KMS-11 (cell line): ENCODE results near the gene LHFPL2.
"Not testable (repeated sequence)": the region's sequence is repeated elsewhere in the genome, so short reads cannot be mapped to it uniquely, and the experiment has no call there.

Source experiments
- H2AFZ ChIP-seq: fragments of 200-600 bp; sonication (generic); 2 replicates; pipeline ENCODE4 v1.6.1; 2016; ENCODE audit warnings: antibody characterized with exemption, mixed run types, low read depth
- H3K27ac ChIP-seq: fragments of 200-600 bp; sonication (generic); 2 replicates; pipeline ENCODE4 v1.6.1; 2016; ENCODE audit warnings: mild to moderate bottlenecking, mixed run types
- H3K27me3 ChIP-seq: fragments of 200-600 bp; sonication (generic); 2 replicates; pipeline ENCODE4 v1.6.1; 2017; ENCODE audit warnings: mild to moderate bottlenecking, low read depth, mixed run types, moderate library complexity; ENCODE audit not compliant: insufficient read depth
- H3K36me3 ChIP-seq: fragments of 200-600 bp; sonication (generic); 2 replicates; pipeline ENCODE4 v1.6.1; 2017; ENCODE audit warnings: mild to moderate bottlenecking, mixed run types; ENCODE audit not compliant: insufficient read depth
- H3K4me1 ChIP-seq: fragments of 200-600 bp; sonication (generic); 2 replicates; pipeline ENCODE4 v1.6.1; 2016; ENCODE audit warnings: mild to moderate bottlenecking, low read depth, mixed run types; ENCODE audit not compliant: poor library complexity, severe bottlenecking
- H3K4me2 ChIP-seq: fragments of 200-600 bp; sonication (generic); 2 replicates; pipeline ENCODE4 v1.7.0; 2016; ENCODE audit warnings: mild to moderate bottlenecking, mixed run types
- H3K4me3 ChIP-seq: fragments of 200-600 bp; sonication (generic); IDR thresholded peaks from 2 replicates; pipeline ENCODE4 v1.6.1; 2017; ENCODE audit warnings: low read depth, low read length, mixed read lengths; ENCODE audit not compliant: insufficient read depth
- H3K79me2 ChIP-seq: fragments of 200-600 bp; sonication (generic); 2 replicates; pipeline ENCODE4 v1.6.1; 2016; ENCODE audit warnings: low read depth, mixed run types; ENCODE audit not compliant: insufficient read depth
- H3K9ac ChIP-seq: fragments of 200-600 bp; sonication (generic); 2 replicates; pipeline ENCODE4 v1.6.1; 2016; ENCODE audit warnings: mild to moderate bottlenecking, mixed run types
- H4K20me1 ChIP-seq: fragments of 200-600 bp; sonication (generic); 2 replicates; pipeline ENCODE4 v1.6.1; 2016; ENCODE audit warnings: mild to moderate bottlenecking, mixed run types; ENCODE audit not compliant: insufficient read depth
- TF ChIP-seq, protein P1 (sequence below): fragments of 200-600 bp; sonication (generic); conservative IDR thresholded peaks from 2 replicates; pipeline ENCODE4 v1.6.1; 2017; ENCODE audit warnings: low read depth, mild to moderate bottlenecking, antibody characterized with exemption, low read length, moderate library complexity, mixed read lengths

Gene LHFPL2

DNA sequence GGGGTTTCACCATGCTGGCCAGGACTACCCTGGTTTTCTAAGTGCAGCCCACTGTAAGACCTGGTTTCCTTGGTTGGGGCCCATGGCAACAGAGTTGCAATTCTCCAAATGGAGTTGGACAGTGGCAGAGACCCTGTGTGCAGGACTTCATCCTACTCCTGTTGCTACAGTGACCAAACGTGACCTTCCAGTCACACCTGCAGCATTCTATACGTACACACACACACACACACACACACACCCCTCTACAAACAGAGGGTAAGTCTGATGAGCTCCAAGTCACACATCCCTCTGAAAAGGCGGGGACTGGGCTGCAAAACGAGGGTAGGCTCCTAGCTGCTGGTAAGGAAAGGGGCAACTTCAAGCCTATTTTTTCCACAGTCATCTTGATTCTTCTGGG is 23.6 kb downstream of the LHFPL2 start:
- Histone ChIP-seq H3K4me2 (no peak overlapping the region), H3K27me3 (no peaks in the 10 kb centered on the region), H3K79me2 (no peaks in the 10 kb centered on the region), H3K9ac (no peak overlapping the region), H3K4me1 (peaks cover 12% of the 10 kb centered on the region), H4K20me1 (no peaks in the 10 kb centered on the region), H3K36me3 (no peaks in the 10 kb centered on the region; the same call in 1 of the 2 replicates), H3K4me3 (no peak overlapping the region), H2AFZ (no peak overlapping the region), H3K27ac (no peak overlapping the region)
- TF ChIP-seq, protein P1, sequence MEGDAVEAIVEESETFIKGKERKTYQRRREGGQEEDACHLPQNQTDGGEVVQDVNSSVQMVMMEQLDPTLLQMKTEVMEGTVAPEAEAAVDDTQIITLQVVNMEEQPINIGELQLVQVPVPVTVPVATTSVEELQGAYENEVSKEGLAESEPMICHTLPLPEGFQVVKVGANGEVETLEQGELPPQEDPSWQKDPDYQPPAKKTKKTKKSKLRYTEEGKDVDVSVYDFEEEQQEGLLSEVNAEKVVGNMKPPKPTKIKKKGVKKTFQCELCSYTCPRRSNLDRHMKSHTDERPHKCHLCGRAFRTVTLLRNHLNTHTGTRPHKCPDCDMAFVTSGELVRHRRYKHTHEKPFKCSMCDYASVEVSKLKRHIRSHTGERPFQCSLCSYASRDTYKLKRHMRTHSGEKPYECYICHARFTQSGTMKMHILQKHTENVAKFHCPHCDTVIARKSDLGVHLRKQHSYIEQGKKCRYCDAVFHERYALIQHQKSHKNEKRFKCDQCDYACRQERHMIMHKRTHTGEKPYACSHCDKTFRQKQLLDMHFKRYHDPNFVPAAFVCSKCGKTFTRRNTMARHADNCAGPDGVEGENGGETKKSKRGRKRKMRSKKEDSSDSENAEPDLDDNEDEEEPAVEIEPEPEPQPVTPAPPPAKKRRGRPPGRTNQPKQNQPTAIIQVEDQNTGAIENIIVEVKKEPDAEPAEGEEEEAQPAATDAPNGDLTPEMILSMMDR, result no peak

DNA sequence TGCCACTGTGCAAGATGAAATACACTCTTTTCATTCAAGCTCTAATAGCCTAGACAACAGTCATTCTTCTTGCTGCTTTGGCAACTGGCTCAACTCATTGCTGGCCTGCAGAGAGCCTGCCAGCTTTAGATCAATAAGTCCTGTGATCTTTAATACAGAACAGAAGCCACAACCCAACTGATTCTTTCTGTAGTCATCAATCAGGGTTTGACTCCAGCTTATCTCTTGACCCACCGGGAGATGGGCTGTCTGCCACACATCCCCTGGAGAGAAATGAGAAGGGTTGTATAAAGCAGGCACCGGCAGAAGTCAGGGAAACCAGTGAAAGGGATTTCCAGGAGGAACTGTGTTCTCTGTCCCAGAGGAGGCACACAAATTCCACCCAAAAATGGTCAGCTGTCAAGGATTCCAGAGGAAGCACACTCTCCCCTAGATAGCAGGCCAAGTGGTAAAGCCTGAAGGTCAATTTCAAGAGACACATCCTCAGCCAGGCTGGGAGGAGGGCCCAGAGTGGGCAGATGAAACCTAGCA is 24.5 kb downstream of the LHFPL2 start:
- no peaks in the 10 kb centered on the region for H4K20me1 ChIP-seq
- H3K9ac ChIP-seq, result no peak overlapping the region
- H3K4me2 ChIP-seq, result no peak overlapping the region
- no peak overlapping the region for H3K27ac ChIP-seq
- peaks cover 12% of the 10 kb centered on the region for H3K4me1 ChIP-seq
- no peaks in the 10 kb centered on the region for H3K27me3 ChIP-seq
- no peaks in the 10 kb centered on the region for H3K79me2 ChIP-seq
- no peak overlapping the region for H3K4me3 ChIP-seq
- no peaks in the 10 kb centered on the region; the same call in 1 of the 2 replicates for H3K36me3 ChIP-seq
- TF ChIP-seq, protein P1, result no peak
- H2AFZ ChIP-seq, result no peak overlapping the region

DNA sequence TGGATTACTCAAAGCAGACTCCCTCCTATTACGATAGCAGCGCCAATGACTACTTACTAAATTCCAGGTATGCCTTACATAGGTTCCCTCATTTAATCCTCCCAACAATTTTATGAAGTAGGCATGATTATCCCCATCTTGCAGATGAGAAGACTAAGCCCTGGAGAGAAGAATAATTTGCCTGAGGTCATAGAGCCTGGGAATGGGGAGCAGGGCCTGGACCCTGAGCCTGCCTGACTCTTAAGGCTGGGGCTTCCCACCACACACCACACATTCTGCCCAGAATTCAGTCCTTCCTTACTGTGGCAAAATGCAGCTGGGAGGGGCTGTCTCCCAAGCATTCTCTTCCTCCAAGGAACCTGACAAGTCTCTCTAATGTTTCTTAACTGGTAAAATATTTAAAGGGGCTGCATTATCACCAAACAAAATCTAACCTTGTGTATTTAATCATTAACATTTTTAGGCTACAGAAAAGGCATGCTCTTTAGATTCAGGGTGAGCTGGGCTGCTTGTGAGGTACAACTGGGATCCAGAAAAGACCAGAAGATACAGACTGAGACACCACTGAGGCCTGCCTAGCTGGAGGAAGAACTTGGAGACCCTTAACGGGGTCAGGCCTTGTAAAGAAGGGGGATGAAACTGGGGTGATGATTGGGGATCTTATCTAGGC is 26.1 kb downstream of the LHFPL2 start:
- H3K4me2 ChIP-seq, result no peak overlapping the region
- no peak overlapping the region for H3K9ac ChIP-seq
- H4K20me1 ChIP-seq, result no peaks in the 10 kb centered on the region
- no peaks in the 10 kb centered on the region for H3K27me3 ChIP-seq
- H3K4me1 ChIP-seq, result peaks cover 5% of the 10 kb centered on the region
- H3K27ac ChIP-seq, result no peak overlapping the region
- H3K4me3 ChIP-seq, result no peak overlapping the region
- no peaks in the 10 kb centered on the region; the same call in 1 of the 2 replicates for H3K36me3 ChIP-seq
- no peaks in the 10 kb centered on the region for H3K79me2 ChIP-seq
- H2AFZ ChIP-seq, result no peak overlapping the region
- TF ChIP-seq, protein P1, result no peak

DNA sequence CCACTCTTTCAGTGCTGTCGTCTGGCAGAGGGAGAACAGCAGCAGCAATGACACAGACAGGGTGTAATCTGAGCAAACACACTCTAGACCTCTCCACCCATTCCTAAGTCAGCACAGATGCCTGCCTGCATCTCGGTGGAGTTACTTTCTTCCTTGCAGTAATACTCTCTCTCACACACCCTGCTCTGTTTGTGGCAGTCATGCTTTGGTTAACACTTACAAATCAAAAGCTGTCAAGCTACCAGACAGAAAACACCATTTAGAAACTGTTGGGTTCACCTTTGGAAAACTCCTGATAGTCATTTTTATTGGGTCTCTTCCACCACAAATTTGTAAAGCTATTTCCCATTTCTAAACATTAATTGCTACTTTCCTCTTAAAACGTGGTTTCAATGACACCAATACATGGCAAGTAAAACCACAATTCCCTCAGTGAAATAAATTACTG is 27.3 kb downstream of the LHFPL2 start:
- H3K27ac ChIP-seq, result no peak overlapping the region
- TF ChIP-seq, protein P1, result no peak
- no peak overlapping the region for H3K9ac ChIP-seq
- no peaks in the 10 kb centered on the region for H3K79me2 ChIP-seq
- no peaks in the 10 kb centered on the region for H3K4me1 ChIP-seq
- no peak overlapping the region for H2AFZ ChIP-seq
- H3K4me3 ChIP-seq, result no peak overlapping the region
- no peaks in the 10 kb centered on the region for H4K20me1 ChIP-seq
- no peaks in the 10 kb centered on the region; the same call in 1 of the 2 replicates for H3K36me3 ChIP-seq
- no peak overlapping the region for H3K4me2 ChIP-seq
- H3K27me3 ChIP-seq, result no peaks in the 10 kb centered on the region

DNA sequence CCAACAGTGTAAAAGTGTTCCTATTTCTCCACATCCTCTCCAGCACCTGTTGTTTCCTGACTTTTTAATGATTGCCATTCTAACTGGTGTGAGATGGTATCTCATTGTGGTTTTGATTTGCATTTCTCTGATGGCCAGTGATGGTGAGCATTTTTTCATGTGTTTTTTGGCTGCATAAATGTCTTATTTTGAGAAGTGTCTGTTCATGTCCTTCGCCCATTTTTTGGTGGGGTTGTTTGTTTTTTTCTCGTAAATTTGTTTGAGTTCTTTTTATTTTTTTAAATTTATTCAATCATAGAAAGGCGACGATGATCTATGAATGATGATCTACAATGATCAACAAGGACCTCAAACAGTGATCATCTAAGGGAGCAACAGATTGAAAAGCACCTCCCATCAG is 28.5 kb downstream of the LHFPL2 start:
- H3K79me2 ChIP-seq, H3K9ac ChIP-seq, H3K4me2 ChIP-seq, H3K27ac ChIP-seq, H3K27me3 ChIP-seq, H4K20me1 ChIP-seq, H3K4me1 ChIP-seq, H2AFZ ChIP-seq, H3K36me3 ChIP-seq, H3K4me3 ChIP-seq: not testable (repeated sequence)
